GM19452 (cell line): ENCODE results near the gene GIMAP8.
"Not testable (repeated sequence)": the region's sequence is repeated elsewhere in the genome, so short reads cannot be mapped to it uniquely, and the experiment has no call there.

ENCODE experiments used
- ATAC-seq: cut with Tn5 transposase; IDR thresholded peaks from one replicate; pipeline ENCODE4 v1.9.1; 2021; ENCODE audit not compliant: unreplicated experiment

Gene GIMAP8

DNA sequence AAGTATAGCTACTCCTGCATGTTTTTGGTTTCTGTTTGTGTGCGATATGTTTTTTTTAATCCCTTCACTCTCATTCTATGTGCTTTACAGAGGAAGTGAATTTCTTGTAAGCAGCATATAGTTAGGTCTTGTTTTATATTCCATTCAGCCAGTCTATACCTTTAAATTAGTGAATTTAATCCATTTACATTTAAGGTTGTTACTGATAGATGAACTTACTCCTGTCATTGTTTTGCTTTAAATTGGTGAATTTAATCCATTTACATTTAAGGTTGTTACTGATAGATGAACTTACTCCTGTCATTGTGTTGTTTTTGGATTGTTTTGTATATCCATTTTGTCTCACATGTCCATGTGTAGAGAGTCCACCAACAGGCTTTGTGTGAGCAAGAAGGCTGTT is 11.1 kb downstream of the GIMAP8 start:
- ATAC-seq, result no peak

DNA sequence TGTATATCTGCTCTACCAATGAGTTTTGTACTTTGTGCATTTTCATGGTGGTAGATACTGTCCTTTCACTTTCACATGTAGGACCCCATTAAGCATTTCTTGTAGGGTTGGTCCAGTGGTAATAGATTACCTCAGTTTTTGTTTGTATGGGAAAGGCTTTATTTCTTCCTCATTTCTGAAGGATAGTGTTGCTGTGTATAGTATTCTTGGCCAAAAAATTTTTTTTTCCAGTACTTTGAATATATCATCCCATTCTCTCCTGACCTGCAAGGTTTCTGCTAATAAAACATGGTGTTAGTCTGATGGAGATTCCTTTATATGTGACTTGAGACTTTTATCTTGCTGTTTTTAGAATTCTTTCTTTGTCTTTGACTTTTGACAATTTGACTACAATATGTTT is 12.0 kb downstream of the GIMAP8 start:
- ATAC-seq, result no peak

DNA sequence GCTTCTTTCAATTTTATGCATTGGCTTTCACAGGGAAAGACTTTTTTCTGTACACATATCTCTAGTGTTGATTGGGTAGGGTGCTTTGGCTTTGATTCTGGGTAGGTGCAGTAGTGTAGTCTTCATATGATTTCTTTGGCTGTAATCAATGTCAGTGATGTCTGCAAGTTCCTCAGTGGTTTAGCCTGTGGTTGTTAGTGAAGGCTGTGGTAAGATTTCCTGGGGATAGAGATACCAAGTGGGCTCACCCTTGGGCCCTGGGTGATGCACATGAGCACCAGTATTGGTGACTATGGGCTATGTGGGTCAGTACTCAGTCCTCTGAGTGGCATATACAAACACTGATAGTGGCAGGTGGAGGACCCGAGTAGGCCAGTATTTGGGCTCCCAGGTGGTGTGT is 13.0 kb downstream of the GIMAP8 start:
- no peak for ATAC-seq

DNA sequence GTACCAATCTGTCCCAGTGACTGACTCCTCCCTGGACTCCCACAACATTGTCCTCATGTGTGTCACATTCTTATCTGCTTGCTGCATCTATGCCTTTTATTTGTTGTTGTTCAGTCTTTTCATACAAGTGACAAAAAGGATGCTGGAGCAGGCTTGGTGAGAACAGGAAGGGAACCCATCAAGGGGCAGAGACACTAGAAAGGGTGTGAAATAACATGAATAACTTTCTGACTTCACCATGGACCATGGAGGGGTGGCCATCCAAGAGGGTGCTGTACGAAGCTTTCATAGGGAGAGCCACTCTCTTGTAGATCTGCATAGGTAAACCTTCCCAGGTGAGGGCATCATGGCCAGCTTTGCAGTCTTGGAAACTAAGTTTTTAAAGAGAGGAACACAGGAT is 14.5 kb downstream of the GIMAP8 start:
- ATAC-seq, result no peak

DNA sequence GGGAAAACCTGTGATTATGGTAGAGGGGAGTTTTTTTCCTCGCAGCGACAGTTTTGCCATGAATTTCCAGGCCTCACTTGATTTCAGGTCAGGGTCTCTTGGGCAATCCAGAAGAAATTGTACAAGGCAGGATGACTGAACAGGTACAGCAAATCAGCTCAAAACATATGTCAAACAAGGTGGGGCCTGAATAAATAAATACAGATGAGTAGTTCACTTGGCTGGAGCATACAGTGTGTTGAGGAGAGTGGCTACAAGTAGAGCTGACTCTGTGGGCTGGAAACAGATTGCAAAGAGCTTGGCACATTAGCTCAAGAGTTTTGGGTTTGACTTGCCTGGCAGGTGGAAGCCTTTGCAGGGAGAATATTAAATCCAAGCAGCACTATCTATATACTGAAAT is 15.0 kb downstream of the GIMAP8 start:
- ATAC-seq, result no peak

DNA sequence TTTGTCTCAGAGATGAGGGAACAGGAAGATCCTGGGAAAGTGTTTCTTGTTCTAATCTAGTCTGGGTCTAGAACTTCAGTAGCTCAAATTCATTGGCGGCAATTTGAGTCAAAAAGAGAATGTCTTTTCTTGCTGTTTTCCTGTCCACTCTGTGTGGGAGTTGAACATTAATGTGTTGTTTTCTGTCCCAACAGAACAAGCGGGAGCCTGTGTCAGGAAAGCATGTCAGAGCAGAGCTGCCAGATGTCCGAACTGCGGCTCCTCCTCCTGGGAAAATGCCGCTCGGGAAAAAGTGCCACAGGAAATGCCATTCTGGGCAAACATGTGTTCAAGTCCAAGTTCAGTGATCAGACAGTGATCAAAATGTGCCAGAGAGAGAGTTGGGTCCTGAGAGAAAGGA is 16.0 kb downstream of the GIMAP8 start:
- no peak for ATAC-seq

- ATAC-seq, result no peak
These were observed 17.8 kb downstream of the GIMAP8 start for GRCh38 chr7:150468241-150468640.

GRCh38 chr7:150471886-150472285 is 21.5 kb downstream of the GIMAP8 start:
- ATAC-seq, result no peak

GRCh38 chr7:150473902-150474301 is 23.5 kb downstream of the GIMAP8 start:
- ATAC-seq, result no peak

GRCh38 chr7:150476285-150476684 is 25.9 kb downstream of the GIMAP8 start:
- ATAC-seq, result no peak

GRCh38 chr7:150476819-150477631 is 26.6 kb downstream of the GIMAP8 start:
- no peak for ATAC-seq

DNA sequence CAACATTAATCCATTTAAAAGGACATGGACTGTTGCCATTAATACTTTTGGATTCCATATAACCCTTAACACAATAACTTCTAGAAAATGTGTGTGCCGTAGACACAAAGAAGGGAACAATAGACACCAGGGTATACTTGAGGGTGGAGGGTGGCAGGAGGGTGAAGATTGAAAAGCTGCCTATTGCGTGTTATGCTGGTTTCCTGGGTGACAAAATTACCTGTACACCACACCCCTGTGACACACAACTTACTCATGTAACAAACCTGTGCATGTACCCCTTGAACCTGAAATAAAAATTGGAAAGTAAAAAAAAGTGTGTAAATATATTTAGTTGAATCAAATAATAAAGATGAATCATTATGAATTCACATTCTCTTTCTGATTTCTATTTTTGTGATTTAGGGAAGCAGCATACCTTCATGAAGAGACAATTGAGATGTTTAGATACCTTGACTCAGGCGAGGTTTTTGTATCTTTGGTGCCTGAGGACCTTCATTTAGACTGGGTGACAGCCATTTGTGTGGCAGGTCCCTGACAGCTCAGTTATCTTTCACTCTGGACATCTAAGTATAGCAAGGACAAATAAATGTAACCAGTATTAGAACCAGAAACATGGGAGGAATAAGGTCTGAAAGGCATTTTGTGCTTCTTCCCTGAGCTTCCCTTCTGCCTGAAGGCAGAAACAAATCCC is 28.7 kb downstream of the GIMAP8 start:
- no peak for ATAC-seq

GRCh38 chr7:150481186-150481920 is 30.9 kb downstream of the GIMAP8 start:
- no peak for ATAC-seq

DNA sequence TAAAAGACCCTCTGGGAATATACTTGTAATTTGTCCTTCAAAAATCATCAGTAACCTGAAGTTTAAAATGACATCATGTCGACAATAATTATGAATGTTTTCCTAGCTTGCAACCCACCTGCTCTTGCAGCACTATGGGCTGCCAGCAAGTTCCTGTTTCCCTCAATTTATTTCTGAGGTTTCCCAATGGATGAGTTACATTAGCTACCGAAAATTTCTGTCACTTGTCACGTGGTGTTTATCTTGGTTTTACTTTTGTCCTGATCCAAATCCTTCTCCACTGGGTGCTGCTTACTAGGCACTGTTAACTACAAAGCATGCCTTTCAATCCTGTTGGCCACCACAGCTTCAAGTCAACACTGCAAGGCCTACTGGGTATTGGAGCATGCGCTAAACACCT is 31.5 kb downstream of the GIMAP8 start:
- ATAC-seq, result no peak

GRCh38 chr7:150483514-150483913 is 33.1 kb downstream of the GIMAP8 start:
- ATAC-seq, result not testable (repeated sequence)

- not testable (repeated sequence) for ATAC-seq
These were observed 33.6 kb downstream of the GIMAP8 start for GRCh38 chr7:150484071-150484470.

GRCh38 chr7:150487625-150488024 is 37.2 kb downstream of the GIMAP8 start:
- ATAC-seq, result no peak

DNA sequence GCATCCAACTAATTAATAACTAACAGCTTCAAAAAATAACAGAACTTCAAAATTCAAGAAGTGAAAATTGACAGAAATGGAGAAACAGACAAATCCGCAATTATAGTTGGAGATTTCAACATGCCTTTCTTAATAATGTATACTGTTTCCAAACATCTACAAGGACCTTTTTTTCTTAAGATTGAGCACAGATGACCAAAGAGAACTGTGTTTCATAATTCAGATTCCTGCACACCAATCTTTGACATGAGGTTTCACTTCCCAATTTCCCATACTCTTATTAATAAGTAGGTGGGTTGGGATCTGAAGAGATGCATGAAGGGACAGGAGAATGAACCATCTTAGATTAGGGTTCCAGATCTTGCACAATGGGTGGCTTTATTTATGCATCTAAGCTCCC is 39.4 kb downstream of the GIMAP8 start:
- no peak for ATAC-seq

- ATAC-seq, result not testable (repeated sequence)
These were observed 43.0 kb downstream of the GIMAP8 start for GRCh38 chr7:150493442-150493841.

- ATAC-seq, result no peak
These were observed 52.1 kb downstream of the GIMAP8 start for GRCh38 chr7:150502519-150502918.

DNA sequence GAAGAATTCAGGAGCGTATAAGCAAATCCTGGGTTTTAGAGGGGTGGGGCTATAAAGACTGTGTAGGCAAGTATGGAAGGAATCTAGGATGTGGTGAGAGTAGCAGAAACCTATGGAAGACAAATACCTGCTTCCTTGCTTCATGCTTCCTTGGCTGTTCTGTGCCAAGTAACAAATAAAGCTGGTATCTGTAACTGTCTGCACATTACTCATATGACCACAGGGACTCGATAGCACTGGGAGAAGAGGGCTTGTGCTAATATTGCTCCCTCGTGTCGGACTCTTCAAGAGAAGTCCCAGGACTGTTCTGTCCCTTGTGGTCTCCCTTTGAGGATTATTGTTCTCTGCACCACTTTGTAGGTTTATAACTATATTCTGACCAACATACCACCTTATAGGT is 52.7 kb downstream of the GIMAP8 start:
- no peak for ATAC-seq

DNA sequence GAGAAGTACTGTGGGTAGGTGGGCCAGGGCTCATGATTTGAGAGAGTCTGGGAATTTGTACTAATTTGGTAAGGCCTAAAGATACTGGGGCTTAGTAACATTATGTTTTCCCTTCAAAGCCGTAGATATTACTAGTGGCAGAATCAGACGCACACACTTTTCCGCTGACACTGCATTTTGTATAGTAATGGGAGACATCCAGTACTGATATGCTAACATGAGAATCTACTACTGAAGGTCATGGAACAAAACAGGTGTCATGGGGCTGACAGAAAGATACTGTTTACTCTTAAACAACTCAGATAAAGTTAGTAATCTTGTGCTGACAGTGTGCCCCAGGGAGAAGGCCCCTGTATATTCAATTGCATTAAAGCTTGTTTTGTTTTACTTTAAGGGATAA is 53.2 kb downstream of the GIMAP8 start:
- no peak for ATAC-seq
